OCI-LY1 (cell line): ENCODE measurements around the gene AEBP1.
A peak's percentile ranks its signal among the peaks of the same experiment; 100 is the strongest.

ENCODE experiments used
- H2AFZ ChIP-seq: fragments of 200-600 bp; sonication (generic), shearing (Covaris generic); 2 replicates; pipeline ENCODE4 v1.6.0; 2014; ENCODE audit warnings: antibody characterized with exemption, mild to moderate bottlenecking, low read length
- H3F3A ChIP-seq: fragments of 200-600 bp; sonication (generic), shearing (Covaris generic); 2 replicates; pipeline ENCODE4 v1.6.0; 2014; ENCODE audit warnings: mild to moderate bottlenecking, antibody characterized with exemption, low read length, moderate library complexity; ENCODE audit not compliant: insufficient read depth
- H3K27ac ChIP-seq: fragments of 200-600 bp; sonication (generic); 2 replicates; pipeline ENCODE4 v1.5.1; 2014; ENCODE audit warnings: low read length, mixed run types, mild to moderate bottlenecking, low read depth; ENCODE audit not compliant: poor library complexity, severe bottlenecking
- H3K27me3 ChIP-seq: fragments of 200-600 bp; sonication (generic); 2 replicates; pipeline ENCODE4 v1.6.0; 2014; ENCODE audit warnings: antibody characterized with exemption, mild to moderate bottlenecking, low read length, moderate library complexity; ENCODE audit not compliant: insufficient read depth
- H3K36me3 ChIP-seq: fragments of 200-600 bp; sonication (generic); 2 replicates; pipeline ENCODE4 v1.6.1; 2014; ENCODE audit warnings: mild to moderate bottlenecking, antibody characterized with exemption, low read length, moderate library complexity, mixed read lengths; ENCODE audit not compliant: insufficient read depth
- H3K4me1 ChIP-seq: fragments of 200-600 bp; sonication (generic); 2 replicates; pipeline ENCODE4 v1.5.1; 2014; ENCODE audit warnings: mild to moderate bottlenecking, low read length, moderate library complexity; ENCODE audit not compliant: insufficient read depth, severe bottlenecking
- H3K4me2 ChIP-seq: fragments of 200-600 bp; sonication (generic), shearing (Covaris generic); 2 replicates; pipeline ENCODE4 v1.6.1; 2014; ENCODE audit warnings: low read length
- H3K4me3 ChIP-seq: fragments of 200-600 bp; sonication (generic); 2 replicates; pipeline ENCODE4 v1.5.1; 2014; ENCODE audit warnings: low read length, low read depth, mild to moderate bottlenecking, mixed read lengths; ENCODE audit not compliant: poor library complexity, severe bottlenecking
- H3K79me2 ChIP-seq: fragments of 200-600 bp; shearing (Covaris generic); 2 replicates; pipeline ENCODE4 v1.6.1; 2016; ENCODE audit warnings: mixed run types, low read length, mixed read lengths; ENCODE audit not compliant: insufficient read depth
- H3K9ac ChIP-seq: fragments of 200-600 bp; sonication (generic), shearing (Covaris generic); 2 replicates; pipeline ENCODE4 v1.6.1; 2014; ENCODE audit warnings: mild to moderate bottlenecking, low read length, mixed read lengths
- H3K9me2 ChIP-seq: fragments of 200-600 bp; sonication (generic), shearing (Covaris generic); 2 replicates; pipeline ENCODE4 v1.6.1; 2014; ENCODE audit warnings: low read depth, mild to moderate bottlenecking, low read length, mixed read lengths
- H3K9me3 ChIP-seq: fragments of 200-600 bp; shearing (Covaris generic); 2 replicates; pipeline ENCODE4 v1.6.1; 2014; ENCODE audit warnings: low read length, mixed read lengths
- H4K20me1 ChIP-seq: fragments of 200-600 bp; sonication (generic), shearing (Covaris generic); 2 replicates; pipeline ENCODE4 v1.6.0; 2016; ENCODE audit warnings: mild to moderate bottlenecking, low read length; ENCODE audit not compliant: insufficient read depth
- EZH2 ChIP-seq: fragments of 200-600 bp; sonication (generic), shearing (Covaris generic); IDR thresholded peaks from 2 replicates; pipeline ENCODE4 v1.8.0; 2017; ENCODE audit warnings: borderline replicate concordance, mixed run types, mild to moderate bottlenecking, antibody characterized with exemption, low read length, moderate library complexity, mixed read lengths
- TF ChIP-seq, protein P1 (sequence below): fragments of 200-600 bp; sonication (generic), shearing (Covaris generic); IDR thresholded peaks from 2 replicates; pipeline ENCODE4 v1.5.1; 2017; ENCODE audit warnings: mild to moderate bottlenecking, antibody characterized with exemption, low read length, moderate library complexity, mixed read lengths

Gene AEBP1

DNA sequence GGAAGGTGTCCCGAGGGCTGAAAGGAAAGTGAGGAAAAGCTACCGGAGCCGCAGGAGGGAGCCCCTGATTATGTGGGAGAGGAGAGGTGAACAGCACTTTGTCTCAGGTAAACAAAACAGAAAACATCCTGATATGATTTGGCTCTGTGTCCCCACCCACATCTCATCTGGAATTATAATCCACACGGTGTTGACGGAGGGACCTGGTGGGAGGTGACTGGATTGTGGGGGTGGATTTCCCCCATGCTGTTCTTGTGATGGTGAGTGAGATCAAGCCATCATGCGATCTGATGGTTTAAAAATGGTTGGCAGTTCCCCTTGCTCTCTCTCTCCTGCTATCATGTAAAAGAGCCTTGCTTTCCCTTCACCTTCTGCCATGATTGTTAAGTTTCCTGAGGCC, 16.2 kb downstream of the AEBP1 start:
- no peak for TF ChIP-seq EZH2
- TF ChIP-seq, protein P1, sequence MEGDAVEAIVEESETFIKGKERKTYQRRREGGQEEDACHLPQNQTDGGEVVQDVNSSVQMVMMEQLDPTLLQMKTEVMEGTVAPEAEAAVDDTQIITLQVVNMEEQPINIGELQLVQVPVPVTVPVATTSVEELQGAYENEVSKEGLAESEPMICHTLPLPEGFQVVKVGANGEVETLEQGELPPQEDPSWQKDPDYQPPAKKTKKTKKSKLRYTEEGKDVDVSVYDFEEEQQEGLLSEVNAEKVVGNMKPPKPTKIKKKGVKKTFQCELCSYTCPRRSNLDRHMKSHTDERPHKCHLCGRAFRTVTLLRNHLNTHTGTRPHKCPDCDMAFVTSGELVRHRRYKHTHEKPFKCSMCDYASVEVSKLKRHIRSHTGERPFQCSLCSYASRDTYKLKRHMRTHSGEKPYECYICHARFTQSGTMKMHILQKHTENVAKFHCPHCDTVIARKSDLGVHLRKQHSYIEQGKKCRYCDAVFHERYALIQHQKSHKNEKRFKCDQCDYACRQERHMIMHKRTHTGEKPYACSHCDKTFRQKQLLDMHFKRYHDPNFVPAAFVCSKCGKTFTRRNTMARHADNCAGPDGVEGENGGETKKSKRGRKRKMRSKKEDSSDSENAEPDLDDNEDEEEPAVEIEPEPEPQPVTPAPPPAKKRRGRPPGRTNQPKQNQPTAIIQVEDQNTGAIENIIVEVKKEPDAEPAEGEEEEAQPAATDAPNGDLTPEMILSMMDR = no peak
- no peak overlapping the region for H3K4me2 ChIP-seq
- H3K79me2 ChIP-seq = peaks cover 31% of the 10 kb centered on the region
- no peak overlapping the region for H3K9ac ChIP-seq
- H3K27me3 ChIP-seq = no peaks in the 10 kb centered on the region
- no peaks in the 10 kb centered on the region for H3K9me3 ChIP-seq
- no peak overlapping the region for H3K27ac ChIP-seq
- no peaks in the 10 kb centered on the region for H4K20me1 ChIP-seq
- peaks cover 4% of the 10 kb centered on the region; the same call in 1 of the 2 replicates for H3F3A ChIP-seq
- H3K4me1 ChIP-seq = peaks cover 34% of the 10 kb centered on the region
- no peak overlapping the region for H2AFZ ChIP-seq
- H3K4me3 ChIP-seq = no peak overlapping the region
- no peaks in the 10 kb centered on the region for H3K9me2 ChIP-seq
- H3K36me3 ChIP-seq = peaks cover 68% of the 10 kb centered on the region

DNA sequence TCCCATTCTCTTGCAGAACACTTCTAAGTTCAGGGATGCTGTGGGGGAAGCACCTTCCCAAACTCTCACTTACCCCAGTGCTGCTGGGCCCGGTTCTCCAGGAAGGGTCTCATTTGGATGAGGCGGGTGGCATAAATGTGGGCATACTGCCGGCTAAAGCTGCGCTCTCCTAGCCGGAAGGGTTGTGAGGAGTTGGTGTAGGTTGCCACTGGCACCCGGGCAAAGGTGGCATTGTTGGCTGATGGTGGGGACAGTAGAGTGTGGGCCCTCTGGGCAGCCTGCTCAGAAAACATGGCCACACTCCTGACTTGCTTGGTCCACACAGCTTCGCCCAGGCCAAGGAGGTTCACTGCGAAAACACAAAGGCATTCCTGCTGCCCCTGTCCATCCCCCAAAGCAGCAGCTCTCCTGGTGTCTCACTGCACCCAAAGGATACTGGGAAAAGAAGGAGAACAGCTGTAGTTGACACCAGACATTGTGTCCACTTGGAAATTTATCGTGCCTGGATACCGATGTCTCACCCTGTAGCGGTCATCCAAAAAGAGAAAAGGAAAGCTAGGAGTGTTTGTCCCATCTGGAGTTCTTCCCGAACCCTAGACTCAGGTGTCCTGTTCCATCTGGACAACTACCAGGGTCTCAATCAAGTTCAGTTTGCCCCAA, 17.7 kb downstream of the AEBP1 start:
- Histone ChIP-seq H3K9ac (peak overlapping the region; percentile 83), H3K79me2 (peaks cover 31% of the 10 kb centered on the region), H3K27me3 (no peaks in the 10 kb centered on the region), H3K9me2 (no peaks in the 10 kb centered on the region), H4K20me1 (no peaks in the 10 kb centered on the region), H3K4me1 (peaks cover 34% of the 10 kb centered on the region), H3K9me3 (no peaks in the 10 kb centered on the region), H2AFZ (no peak overlapping the region), H3F3A (peaks cover 5% of the 10 kb centered on the region; the same call in 1 of the 2 replicates), H3K4me2 (peak overlapping the region; percentile 88), H3K27ac (peak overlapping the region; percentile 6), H3K36me3 (peaks cover 54% of the 10 kb centered on the region), H3K4me3 (peak overlapping the region; percentile 72)
- TF ChIP-seq, protein P1 = no peak
- no peak for TF ChIP-seq EZH2

DNA sequence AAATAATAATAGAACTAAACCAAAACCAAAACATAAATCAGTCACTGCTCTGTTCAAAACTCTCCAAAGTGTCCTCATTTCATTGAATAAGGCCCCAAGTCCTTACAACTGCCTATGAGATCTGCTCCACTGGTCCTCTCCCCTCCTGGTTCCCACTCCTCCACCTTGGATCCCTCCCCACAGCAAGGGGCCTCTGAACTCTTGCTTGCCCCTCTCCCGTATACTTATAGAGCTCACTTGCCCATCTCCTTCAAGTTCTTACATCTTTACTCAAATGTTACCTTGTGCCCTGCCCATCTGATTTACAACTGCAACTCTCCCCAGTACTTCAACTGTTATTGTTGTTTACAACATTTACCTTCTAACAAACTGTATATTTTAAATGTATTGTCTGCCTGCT, 18.4 kb downstream of the AEBP1 start:
- H3K27ac ChIP-seq = peak overlapping the region; percentile 6
- H3K4me2 ChIP-seq = peak overlapping the region; percentile 88
- no peaks in the 10 kb centered on the region for H3K9me2 ChIP-seq
- H3K4me3 ChIP-seq = peak overlapping the region; percentile 72
- H3K79me2 ChIP-seq = peaks cover 31% of the 10 kb centered on the region
- H3F3A ChIP-seq = peaks cover 5% of the 10 kb centered on the region; the same call in 1 of the 2 replicates
- TF ChIP-seq, protein P1 = no peak
- TF ChIP-seq EZH2 = no peak
- H3K9me3 ChIP-seq = no peaks in the 10 kb centered on the region
- no peaks in the 10 kb centered on the region for H4K20me1 ChIP-seq
- H2AFZ ChIP-seq = no peak overlapping the region
- peaks cover 47% of the 10 kb centered on the region for H3K36me3 ChIP-seq
- peak overlapping the region; percentile 83 for H3K9ac ChIP-seq
- no peaks in the 10 kb centered on the region for H3K27me3 ChIP-seq
- peaks cover 38% of the 10 kb centered on the region for H3K4me1 ChIP-seq
